ENCODE measurements around the gene SLC3A2.
A peak's percentile ranks its signal among the peaks of the same experiment; 100 is the strongest.
"Not testable (repeated sequence)": the region's sequence is repeated elsewhere in the genome, so short reads cannot be mapped to it uniquely, and the experiment has no call there.

Gene SLC3A2

DNA sequence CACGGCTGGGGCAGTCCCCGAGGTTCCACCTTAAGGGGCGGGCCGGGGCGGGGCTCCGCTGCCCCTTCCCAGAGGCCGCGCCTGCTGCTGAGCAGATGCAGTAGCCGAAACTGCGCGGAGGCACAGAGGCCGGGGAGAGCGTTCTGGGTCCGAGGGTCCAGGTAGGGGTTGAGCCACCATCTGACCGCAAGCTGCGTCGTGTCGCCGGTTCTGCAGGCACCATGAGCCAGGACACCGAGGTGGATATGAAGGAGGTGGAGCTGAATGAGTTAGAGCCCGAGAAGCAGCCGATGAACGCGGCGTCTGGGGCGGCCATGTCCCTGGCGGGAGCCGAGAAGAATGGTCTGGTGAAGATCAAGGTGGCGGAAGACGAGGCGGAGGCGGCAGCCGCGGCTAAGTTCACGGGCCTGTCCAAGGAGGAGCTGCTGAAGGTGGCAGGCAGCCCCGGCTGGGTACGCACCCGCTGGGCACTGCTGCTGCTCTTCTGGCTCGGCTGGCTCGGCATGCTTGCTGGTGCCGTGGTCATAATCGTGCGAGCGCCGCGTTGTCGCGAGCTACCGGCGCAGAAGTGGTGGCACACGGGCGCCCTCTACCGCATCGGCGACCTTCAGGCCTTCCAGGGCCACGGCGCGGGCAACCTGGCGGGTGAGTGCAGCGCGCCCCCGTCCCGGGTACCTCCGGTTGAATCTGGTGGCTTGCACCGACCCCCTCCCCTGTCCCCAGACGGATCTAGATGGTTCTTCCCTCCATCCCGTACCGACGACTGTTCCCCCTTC lies at the start of gene SLC3A2:
TSS of gene SLC3A2 (plus strand) at position 94 of the 776 bp plus-strand sequence. CDS start at position 222, 128 bp downstream.
- DNase-seq (ENCODE audit: low read depth in 1 of 2, low spot score in 1 of 2): peak; percentile 77 to 78

DNA sequence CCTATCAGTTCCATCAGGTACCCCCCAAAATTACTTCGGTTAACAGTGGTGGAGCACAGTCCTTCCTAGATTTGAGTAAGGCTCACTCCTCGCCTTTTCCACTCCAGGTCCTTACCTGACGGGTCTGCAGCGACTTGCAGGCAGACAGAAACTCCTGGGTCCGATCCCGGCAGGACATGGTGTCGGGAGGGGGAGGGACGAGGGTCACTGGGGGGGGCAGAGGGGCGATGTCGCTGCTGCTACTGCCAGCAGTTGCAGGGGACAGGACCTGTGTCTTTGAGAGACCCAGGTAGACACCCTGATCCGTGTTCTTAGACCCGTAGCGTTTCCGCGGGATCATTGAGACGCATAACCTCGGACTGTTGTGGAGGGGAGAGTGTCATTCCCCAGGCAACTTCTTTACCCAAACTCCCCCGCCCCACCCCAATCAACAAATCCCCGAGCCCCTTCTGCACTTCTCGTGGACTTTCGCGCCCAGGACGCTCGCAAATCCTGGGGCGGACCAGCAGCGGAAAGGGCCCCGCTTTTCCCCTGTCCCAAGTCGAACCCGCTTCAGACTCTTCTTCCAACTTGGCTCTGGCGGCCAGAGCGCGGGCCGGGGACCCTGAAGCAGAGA lies 49.7 kb upstream of the SLC3A2 start:
- no peak for DNase-seq (ENCODE audit: low read depth in 1 of 2, low spot score in 1 of 2)

DNA sequence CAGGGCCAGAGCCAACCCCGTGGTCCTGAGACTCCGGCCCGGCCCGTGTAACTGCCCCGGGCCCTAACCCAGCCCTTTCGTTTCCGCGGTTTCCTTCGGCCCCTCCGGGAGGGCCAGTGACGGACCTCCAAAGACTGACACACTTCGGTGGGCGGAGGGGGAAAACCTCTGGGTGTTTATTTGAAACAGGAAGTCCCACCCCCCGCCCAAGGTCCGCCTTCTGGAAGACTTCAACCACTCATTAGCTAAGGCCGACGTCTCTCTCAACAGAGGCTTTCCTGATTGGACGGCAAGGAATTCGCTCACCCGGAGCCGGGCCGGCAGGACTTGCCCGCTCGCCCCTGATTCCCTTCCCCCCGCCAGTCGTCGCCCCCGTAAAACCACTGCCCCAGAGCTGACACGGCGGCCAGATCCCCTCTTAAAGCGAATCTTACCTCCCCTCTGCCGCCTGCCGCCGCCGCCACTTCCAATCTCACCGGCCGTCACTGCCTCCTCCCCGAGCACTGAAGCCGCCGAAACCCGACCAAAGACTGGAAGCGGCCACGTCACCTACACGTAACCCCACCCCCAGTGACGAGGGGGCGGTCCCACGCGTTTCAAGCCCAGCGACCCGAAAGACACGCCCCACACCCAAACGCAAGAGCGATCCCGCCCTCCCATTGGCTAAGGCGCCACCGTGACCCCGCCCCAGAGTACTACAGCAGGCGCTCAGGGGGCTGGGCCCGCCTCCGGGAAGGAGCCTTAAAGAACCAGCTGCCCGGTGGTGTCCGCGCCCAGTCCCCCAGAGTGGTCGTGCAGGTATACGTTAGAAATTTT lies 49.0 kb upstream of the SLC3A2 start, which contains the start of gene STX5:
TSS of gene STX5 (minus strand) at position 532 of the 816 bp plus-strand sequence. CDS start 808 bp downstream, outside the sequence.
- DNase-seq (ENCODE audit: low read depth in 1 of 2, low spot score in 1 of 2): peak; percentile 99 to 100

DNA sequence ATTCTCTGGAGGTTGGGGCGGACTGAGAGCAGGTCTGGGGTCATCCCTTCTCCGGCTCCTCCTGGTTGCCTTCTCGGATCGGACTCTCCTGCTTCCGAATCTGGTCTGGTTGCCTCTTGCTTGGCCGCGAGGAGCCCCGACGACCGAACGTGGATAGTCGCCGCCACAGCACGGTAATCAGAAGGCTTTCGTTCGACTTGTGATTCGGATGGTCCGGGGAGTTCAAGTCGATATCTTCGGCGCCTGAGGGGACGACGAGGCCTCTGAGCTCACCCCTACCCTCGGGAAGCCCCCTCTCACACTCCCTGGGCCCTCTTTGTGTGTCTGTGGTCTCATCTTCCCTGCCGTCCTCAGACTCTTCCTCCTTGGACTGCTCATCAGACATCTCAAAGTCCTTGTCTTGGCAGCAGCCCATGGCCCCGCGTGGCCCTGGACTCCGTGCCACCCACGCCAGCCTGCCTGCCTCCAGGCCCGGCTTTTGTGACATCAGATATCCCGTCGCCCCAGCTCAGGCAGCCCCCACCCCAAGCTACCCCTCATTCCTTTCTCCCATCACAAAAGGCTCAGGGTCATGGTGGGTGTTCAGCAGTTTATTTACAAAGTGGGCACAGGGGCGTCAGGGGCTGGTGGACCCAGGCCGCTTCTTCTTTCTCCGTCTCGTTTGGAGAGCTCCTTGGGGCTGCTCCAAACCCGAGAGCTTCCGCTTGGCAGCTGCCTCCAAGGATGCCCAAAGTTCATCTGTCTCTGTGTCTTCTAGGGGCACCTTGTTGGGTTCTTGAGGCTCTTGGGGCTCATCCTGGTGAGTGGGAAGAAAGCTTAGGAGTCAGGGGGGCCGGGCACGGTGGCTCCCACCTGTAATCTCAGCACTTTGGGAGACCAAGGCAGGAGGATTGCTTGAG lies 48.1 kb upstream of the SLC3A2 start, which contains the start of gene TEX54:
TSS of gene TEX54 (minus strand) at position 506 of the 899 bp plus-strand sequence.
- DNase-seq (ENCODE audit: low read depth in 1 of 2, low spot score in 1 of 2): no peak

DNA sequence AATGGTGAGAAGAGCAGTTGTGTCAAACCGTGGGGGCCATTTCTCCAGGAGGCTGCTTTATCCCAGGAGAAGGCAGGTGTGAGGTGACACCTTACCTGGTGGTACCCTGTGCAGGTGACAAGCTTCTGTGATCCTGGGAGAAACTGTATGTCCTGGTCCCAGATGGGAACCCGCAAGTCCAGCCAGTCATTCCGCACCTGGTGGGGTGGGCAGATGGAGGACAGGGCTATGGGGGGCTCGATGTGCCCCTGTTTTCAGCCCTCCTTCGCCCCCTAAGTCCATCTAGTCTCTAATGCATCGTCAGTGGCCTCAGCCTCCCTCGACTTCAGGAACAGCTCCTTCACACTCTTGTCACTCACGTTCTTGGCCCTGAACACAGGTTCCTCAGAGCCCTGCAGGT lies 45.4 kb upstream of the SLC3A2 start:
- DNase-seq (ENCODE audit: low read depth in 1 of 2, low spot score in 1 of 2): no peak

DNA sequence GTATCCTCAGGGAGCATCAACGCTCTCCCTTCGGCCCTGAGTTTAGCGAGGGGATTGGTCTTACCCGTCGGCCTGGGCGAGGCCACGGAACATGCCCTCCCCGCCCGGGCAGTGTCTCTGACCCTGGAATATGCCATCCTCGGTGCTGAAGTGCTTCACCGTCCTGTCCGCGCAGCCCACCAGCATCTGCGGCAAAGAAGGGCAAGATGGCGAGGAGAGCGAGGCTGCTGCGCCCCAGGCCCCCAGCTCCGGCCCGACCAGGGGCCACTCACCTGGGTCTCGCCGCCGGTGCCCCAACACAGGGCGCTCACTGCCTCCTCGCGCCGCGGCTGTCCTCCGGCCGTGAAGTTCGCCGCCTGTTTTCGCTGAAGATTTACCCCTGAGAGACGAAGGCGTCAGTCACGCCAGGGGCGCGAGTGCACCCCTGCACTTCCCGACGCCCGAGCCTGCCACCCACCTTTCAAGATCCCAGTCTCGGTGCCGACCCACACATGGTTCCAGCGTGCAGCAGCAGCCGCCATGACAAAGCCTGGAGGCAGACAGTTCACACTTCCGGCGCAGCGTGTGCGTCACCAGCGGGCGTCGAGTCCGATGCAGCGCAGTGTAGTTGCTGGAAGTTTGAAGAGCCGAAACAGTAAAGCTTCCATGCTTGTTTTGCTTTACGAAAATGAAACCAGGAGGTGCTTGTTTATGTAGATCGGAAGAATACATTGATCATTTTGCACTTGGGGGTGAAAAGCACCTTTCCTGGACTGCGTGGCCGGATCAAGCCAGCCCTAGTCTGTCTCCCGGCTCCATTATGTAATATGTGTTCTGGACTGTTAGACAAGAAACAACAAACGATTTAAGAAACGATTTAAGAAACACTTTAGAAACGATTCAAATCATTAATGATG lies 41.4 kb upstream of the SLC3A2 start, which contains the start of gene WDR74:
TSS of gene WDR74 (minus strand) at position 541 of the 896 bp plus-strand sequence. CDS start at position 521, 20 bp downstream.
- peak; percentile 74 to 90 for DNase-seq (ENCODE audit: low read depth in 1 of 2, low spot score in 1 of 2)

DNA sequence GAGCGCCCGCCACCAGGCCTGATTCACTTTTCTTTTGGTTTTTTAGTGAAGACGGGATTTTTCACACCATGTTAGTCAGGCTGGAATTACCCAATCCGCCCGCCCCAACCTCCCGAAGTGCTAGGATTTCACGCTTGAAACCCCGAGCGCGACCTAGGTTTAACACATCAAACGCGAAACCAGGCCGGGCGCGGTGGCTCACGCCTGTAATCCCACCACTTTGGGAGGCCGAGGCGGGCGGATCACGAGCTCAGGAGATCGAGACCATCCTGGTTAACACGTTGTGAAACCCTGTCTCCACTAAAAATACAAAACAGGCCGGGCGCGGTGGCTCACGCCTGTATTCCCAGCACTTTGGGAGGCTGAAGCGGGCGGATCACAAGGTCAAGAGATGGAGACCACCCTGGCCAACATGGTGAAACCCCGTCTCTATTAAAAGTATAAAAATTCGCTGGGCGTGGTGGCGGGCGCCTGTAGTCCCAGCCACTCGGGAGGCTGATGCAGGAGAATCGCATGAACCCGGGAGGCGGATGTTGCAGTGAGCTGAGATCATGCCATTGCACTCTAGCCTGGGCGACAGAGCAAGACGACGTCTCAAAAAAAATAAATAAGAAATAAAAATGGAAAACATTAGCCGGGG lies 39.9 kb upstream of the SLC3A2 start:
- DNase-seq (ENCODE audit: low read depth in 1 of 2, low spot score in 1 of 2): peak; percentile 69 to 88

DNA sequence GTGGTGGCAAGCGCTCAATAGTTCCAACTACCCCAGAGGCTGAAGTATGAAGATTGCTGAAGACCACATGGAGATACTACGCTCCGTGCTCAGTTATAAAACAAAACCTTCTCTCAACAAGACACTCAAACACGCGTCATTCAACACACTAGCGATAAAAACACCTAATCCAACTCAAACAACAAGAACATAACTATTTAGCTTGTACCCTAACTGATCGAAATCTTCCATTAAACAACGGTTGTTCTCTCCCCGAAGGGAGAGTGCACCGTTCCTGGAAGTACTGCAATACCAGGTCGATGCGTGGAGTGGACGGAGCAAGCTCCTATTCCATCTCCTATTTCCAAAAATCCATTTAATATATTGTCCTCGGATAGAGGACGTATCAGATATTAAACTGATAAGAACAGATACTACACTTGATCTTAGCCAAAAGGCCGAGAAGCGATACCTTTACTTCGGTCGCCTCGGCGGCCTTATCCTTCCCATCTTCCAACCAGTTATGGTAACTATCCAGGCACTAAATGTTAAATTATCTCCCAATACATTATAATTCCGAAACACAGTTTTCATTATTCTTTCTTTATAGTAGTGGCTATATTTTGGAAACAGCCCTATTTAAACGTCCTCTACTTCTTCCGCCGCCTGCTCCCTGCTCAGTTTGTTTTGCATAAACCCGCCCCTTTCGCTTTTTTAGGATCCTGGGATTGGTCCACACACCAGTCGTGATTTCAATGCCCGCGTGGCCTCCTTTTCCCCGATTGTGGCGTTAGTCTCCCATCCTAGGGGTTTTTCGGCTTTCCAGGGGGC lies 39.1 kb upstream of the SLC3A2 start:
- peak; percentile 89 to 90 for DNase-seq (ENCODE audit: low read depth in 1 of 2, low spot score in 1 of 2)

DNA sequence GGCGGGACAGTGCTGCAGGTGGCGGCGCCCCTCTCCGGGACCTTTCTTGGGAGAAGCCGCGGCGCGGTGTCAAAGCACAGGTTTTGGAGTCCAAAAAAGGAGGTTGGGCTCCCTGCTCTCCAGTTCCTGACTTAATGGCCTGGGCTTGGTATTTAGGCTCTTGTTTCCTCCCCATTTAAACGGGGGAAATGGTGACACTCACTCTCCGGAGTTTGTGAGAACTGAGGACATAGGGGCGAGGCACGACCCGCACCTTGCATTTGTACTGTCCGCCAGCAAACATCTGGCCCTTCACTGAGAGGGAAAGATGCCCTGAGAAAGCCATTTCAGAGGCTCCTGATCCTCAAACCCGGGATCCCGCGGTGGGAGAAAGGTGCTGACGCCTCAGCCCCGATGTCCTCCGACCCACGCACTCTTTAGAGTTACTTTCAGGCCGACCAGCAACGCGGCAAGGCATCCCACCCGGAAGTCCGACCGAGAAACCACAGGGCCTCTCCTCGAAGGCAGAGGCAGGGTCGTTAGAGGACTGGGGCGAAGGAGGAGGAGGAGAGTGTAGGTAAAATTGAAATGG lies 38.4 kb upstream of the SLC3A2 start:
- DNase-seq (ENCODE audit: low read depth in 1 of 2, low spot score in 1 of 2): peak in 1 of 2 donors; percentile 30

DNA sequence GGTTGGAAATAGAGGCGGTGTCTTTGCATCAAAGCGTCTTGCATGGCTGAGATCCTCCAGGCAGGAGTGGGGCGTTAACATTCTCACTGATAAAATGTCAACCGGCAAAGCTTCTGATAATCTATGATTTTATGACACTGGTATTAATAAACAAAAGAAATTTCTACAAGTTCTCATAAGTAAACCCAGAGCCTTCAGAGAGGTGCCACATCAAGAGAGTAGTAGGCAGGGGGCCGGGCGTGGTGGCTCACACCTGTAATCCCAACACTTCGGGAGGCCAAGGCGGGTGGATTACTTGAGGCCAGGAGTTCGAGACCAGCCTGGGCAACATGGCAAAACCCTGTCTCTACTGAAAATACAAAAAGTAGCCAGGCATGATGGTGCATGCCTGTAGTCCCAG lies 37.8 kb upstream of the SLC3A2 start:
- DNase-seq (ENCODE audit: low read depth in 1 of 2, low spot score in 1 of 2): not testable (repeated sequence)

DNA sequence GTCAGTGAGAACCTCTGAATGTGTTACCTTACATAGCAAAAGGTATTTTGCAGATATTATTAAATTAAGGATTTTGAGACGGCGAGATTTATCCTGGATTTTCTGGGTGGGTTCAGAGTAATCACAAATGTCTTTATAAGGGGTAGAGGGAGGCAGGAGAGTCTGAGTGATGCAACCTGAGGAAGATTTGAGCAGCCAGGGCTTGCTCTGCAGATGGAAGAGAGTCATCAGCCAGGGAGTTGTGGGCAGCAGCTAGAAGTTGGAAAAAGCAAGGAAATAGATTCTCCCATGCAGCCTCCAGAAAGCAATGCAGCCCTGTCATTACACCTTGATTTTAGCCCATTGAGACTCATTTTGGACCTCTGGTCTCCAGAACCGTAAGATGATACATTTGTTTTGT lies 37.2 kb upstream of the SLC3A2 start:
- no peak for DNase-seq (ENCODE audit: low read depth in 1 of 2, low spot score in 1 of 2)

DNA sequence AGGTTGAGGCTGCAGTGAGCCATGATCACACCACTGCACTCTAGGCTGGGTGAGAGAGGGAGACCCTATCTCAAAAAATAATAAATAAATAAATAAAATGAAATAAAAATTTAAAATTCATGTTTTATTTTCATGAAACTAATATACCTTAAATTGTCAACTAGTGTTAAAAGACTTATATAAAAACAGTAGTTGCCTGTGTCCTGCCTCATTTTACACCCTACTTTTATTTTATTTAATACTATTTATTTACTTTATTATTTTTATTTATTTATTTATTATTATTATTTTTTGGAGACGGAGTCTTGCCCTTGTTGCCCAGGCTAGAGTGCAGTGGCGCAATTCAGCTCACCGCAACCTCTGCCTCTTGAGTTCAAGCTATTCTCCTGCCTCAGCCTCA lies 36.5 kb upstream of the SLC3A2 start:
- DNase-seq (ENCODE audit: low read depth in 1 of 2, low spot score in 1 of 2): no peak

DNA sequence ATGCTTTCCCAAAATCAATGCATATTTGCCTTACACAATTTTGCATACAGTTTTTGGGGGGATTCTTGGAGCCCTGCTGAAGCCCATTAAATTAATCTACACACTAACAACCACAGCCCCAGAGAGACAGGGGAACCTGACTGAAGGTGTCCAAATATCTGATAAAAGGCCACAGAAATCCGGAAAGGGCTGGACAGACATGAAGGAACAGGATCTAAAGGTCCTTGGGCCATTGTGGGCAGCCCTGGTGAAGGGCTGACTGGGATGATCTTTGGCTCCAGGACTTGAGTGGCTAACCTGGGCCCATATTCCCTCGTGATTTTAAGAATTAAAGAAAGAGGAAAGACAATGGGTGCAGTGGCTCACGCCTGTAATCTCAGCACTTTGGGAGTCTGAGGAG lies 34.5 kb upstream of the SLC3A2 start:
- DNase-seq (ENCODE audit: low read depth in 1 of 2, low spot score in 1 of 2): no peak

DNA sequence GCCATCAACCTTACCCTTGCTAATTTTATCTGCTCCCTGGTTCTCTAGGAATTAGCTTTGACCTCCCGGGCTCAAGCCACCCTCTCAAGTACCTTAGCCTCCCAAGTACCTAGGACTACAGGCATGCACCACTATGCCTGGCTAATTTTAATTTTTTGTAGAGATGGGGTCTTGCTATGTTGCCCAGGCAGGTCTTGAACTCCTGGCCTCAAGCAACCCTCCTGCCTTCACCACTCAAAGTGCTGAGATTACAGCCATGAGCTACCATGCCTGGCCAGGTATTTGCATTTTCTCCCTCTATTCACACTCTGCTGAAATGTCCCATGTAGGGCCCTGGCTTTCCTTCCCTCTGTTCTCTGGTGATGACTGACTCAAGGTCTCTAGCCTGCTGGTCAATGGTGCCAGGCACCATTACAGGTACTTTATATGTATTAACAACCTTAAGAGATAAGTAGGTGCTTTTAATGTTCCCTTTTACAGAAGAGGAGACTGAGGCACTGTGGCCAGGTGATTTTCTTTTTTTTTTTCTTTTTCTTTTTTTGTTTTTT lies 32.9 kb upstream of the SLC3A2 start:
- DNase-seq (ENCODE audit: low read depth in 1 of 2, low spot score in 1 of 2): no peak

DNA sequence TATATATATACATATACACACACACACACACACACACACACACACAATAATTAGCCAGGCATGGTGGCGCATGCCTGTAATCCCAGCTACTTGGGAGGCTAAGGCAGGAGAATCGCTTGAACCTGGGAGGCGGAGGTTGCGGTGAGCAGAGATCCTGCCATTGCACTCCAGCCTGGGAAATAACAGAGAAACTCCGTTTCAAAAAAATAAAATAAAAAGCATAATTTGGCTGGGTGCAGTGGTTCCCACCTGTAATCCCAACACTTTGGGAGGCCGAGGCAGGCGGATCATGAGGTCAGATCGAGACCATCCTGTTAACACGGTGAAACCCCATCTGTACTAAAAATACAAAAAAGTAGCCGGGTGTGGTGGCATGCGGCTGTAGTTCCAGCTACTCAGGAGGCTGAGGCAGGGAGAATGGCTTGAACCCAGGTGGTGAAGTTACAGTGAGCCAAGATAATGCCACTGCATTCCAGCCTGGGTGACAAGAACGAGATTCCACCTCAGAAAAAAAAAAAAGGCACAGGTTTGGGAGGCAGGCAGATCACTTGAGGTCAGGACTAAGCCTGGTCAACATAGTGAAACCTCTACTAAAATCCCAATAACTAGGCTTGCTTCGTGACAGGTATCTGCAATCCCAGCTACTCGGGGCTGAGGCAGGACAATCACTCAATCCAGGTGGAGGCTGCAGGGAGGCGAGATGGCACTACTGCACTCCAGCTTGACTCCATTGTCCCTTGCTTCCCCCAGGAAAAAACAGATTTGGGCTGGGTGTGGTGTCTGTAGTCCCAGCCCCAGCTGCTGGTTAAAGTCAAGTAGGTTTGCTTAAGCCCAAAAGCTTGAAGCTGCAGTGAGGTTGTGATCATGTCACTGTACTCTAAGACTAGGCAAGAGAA lies 29.5 kb upstream of the SLC3A2 start:
- DNase-seq (ENCODE audit: low read depth in 1 of 2, low spot score in 1 of 2): no peak

DNA sequence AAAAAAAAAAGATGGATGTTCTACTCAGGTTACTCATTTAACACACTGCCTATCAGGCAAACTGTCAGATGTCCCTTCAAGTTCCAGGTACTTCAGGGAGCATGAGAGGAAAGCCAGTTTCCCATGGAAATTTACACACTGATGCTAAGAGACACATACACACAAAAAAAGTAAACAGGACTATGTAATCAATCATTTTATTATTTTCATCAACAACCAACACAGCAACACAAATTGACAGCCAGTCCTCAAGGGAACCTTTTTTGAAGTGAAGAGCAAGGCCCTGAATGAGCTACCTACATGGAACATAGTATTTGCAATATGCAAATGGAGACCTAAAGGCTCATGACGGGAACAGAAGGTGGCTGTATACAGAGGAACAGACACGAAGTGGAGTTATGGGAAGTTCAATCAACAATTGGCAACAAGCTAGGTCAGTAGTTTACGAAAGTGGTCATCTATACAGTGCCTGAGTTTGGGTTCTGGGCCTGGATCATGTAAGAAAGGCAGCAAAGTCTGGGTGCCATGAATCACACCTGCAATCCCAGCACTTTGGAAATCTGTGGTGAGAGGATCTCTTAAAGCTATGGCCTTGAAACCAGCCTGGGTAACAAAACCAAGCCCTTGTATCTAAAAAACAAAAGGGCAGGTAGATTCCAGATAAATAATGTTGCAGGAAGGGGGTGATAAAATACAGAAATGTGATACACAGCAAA lies 28.7 kb upstream of the SLC3A2 start:
- no peak for DNase-seq (ENCODE audit: low read depth in 1 of 2, low spot score in 1 of 2)

Data from activated CD4-positive, alpha-beta T cell treated with anti-CD3 and anti-CD28 coated beads, Interleukin-2, amount 50 U/mL, for 24 hours (primary cell).